Measurements from ENCODE around the gene PLCB4.

PLCB4 gene

DNA sequence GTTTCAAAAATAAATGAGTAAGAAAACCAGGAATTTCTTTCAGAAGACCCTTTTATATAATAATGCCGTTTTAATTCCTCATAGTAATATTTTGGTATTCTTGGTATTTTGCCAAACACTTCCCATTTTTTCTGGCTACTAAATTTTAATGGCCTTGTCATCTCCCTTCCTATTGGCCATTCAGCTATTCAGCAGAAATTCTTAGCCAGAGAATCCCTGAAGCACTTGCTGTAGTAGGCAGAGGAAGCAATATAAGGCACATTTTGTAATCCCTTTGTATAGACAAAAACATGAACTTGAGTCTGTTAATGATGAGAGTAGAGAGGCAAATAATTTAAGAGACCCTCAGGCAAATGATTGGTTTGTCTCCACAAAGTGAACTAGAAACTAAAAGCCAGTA is 327.1 kb downstream of the PLCB4 start:
- no peaks in the 10 kb centered on the region for H3K36me3 ChIP-seq (replicated peaks)
- DNase-seq = no peak
- H3K27me3 ChIP-seq (replicated peaks) = no peaks in the 10 kb centered on the region
- H3K4me3 ChIP-seq (ENCODE audit: low read depth, low read length) = no peak overlapping the region
- H3K27ac ChIP-seq = no peak overlapping the region
- in situ Hi-C loops (cut with HindIII; ENCODE audit: low pct_ligation_motif_present, low sequenced_read_pairs) = no loop called here
- TF ChIP-seq, protein P1, sequence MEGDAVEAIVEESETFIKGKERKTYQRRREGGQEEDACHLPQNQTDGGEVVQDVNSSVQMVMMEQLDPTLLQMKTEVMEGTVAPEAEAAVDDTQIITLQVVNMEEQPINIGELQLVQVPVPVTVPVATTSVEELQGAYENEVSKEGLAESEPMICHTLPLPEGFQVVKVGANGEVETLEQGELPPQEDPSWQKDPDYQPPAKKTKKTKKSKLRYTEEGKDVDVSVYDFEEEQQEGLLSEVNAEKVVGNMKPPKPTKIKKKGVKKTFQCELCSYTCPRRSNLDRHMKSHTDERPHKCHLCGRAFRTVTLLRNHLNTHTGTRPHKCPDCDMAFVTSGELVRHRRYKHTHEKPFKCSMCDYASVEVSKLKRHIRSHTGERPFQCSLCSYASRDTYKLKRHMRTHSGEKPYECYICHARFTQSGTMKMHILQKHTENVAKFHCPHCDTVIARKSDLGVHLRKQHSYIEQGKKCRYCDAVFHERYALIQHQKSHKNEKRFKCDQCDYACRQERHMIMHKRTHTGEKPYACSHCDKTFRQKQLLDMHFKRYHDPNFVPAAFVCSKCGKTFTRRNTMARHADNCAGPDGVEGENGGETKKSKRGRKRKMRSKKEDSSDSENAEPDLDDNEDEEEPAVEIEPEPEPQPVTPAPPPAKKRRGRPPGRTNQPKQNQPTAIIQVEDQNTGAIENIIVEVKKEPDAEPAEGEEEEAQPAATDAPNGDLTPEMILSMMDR (IDR thresholded peaks at IDR 0.05; ENCODE audit: low read depth, low read length, missing control alignments) = no peak

DNA sequence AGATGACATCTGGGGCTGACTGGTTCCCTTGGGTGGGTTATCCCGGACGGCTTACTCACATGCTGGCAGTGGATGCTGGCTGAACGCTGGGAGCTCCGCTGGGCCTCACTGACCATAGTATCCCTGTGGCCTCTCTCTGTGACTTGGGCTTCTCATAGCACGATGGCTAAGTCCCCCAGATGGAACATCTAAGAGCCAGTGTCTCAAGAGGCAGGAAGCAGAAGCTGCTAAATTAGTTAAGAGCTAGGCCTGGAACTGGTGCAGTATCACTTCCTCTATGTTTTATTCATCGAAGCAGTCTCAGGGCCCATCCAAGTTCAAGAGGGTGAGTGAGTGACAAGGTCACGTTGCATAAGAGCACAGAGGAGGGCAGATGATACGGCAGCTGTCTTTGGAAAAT is 329.0 kb downstream of the PLCB4 start:
- in situ Hi-C loops (cut with HindIII; ENCODE audit: low pct_ligation_motif_present, low sequenced_read_pairs) = no loop called here
- H3K27ac ChIP-seq = no peak overlapping the region
- H3K36me3 ChIP-seq (replicated peaks) = no peaks in the 10 kb centered on the region

DNA sequence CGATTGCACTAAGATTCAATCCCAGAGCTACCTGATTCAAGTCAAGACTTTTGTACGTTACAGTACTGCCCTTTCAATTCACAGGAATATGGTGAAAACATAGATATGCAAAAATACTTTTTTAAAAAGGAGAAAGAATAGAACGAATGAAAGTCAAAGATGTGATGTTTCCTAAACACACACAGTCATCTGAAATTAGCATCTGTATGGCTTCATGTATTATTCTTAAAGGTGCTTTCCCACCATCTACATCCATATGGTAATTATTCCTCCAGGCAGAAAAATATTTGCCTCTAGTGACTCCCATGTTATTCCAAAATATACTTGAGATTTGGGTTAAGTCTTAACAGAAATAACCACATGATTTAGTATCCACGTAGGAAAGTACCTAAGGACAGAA is 330.0 kb downstream of the PLCB4 start:
- DNase-seq = no peak
- TF ChIP-seq, protein P1 (IDR thresholded peaks at IDR 0.05; ENCODE audit: low read depth, low read length, missing control alignments) = no peak
- H3K27ac ChIP-seq = no peak overlapping the region
- no peak overlapping the region for H3K4me3 ChIP-seq (ENCODE audit: low read depth, low read length)
- in situ Hi-C loops (cut with HindIII; ENCODE audit: low pct_ligation_motif_present, low sequenced_read_pairs) = no loop called here
- no peaks in the 10 kb centered on the region for H3K27me3 ChIP-seq (replicated peaks)
- H3K36me3 ChIP-seq (replicated peaks) = no peaks in the 10 kb centered on the region

More for the DNA sequence above, 329.0 kb downstream of the PLCB4 start:
- no peak for DNase-seq
- H3K27me3 ChIP-seq (replicated peaks) = no peaks in the 10 kb centered on the region
- H3K4me3 ChIP-seq (ENCODE audit: low read depth, low read length) = no peak overlapping the region
- TF ChIP-seq, protein P1 (IDR thresholded peaks at IDR 0.05; ENCODE audit: low read depth, low read length, missing control alignments) = no peak

DNA sequence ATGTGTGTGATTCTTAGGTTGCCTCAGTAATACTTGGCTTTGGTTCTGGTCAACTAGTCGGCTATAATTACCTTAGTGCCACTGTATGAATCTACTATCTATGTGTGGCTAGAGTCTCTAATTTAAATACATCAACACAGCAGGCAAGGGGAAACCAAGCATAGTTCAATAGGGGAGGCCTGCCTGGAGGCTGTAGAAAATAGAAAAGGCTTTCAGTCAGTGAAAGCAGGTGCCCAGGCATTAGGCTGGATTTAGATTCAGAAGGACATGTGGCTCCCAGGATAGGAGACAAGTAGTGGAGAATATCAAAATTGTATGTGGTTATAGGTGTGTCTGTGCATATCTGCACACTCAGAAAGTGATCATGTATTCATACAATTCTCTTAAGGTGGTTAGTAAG is 330.4 kb downstream of the PLCB4 start:
- DNase-seq = no peak
- H3K27me3 ChIP-seq (replicated peaks) = no peaks in the 10 kb centered on the region
- no peak overlapping the region for H3K27ac ChIP-seq
- no peak overlapping the region for H3K4me3 ChIP-seq (ENCODE audit: low read depth, low read length)
- in situ Hi-C loops (cut with HindIII; ENCODE audit: low pct_ligation_motif_present, low sequenced_read_pairs) = no loop called here
- no peaks in the 10 kb centered on the region for H3K36me3 ChIP-seq (replicated peaks)
- TF ChIP-seq, protein P1 (IDR thresholded peaks at IDR 0.05; ENCODE audit: low read depth, low read length, missing control alignments) = no peak

DNA sequence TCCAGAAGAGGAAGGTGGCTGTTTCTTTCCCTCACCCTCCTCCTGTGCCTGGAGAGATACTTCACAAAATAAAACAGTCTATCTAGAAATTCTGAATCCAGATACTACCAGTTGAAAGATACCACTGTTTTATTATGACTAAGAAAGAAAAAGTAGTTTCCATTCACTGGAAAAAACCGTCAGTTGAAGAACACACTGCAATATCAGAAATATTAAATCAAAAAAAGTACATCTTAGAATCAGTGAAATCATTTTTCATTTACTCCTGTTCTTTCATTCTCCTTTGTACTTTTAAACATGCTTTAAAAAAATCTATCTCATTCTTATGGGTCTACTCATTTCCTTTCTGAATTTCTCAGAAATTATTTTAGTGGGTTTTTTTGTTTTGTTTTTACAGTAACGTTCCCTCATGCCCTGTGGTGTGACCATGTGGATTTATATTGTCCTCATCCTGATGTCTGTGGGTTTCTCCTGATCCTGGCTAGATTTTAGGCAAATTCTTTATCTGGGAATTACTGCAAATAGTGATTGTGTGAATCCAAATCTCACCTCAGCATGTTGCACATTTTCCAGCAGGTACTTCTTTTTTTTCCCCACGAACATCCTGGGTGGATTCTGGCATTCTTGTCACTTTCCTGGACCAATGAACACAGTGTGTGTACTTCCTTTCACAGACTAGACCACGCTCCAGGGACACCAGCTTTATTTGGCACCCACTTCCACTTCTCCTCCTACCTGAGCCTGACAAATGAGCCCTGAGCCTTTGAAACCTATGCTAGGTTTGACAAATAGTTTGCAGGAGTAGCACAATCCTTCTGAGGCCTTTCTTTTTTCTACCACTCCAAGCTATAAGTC is 331.5 kb downstream of the PLCB4 start:
- Histone ChIP-seq H3K4me3 (ENCODE audit: low read depth, low read length) (no peak overlapping the region), H3K27me3 (replicated peaks) (no peaks in the 10 kb centered on the region), H3K27ac (no peak overlapping the region), H3K36me3 (replicated peaks) (no peaks in the 10 kb centered on the region)
- TF ChIP-seq, protein P1 (IDR thresholded peaks at IDR 0.05; ENCODE audit: low read depth, low read length, missing control alignments) = no peak
- in situ Hi-C loops (cut with HindIII; ENCODE audit: low pct_ligation_motif_present, low sequenced_read_pairs) = loop anchor here (25.0 kb wide), 1 partner anchor 212 kb away; no protein-coding TSS in a partner anchor
- DNase-seq = no peak
